ENCODE measurements around the gene CD109.

CD109 gene

DNA sequence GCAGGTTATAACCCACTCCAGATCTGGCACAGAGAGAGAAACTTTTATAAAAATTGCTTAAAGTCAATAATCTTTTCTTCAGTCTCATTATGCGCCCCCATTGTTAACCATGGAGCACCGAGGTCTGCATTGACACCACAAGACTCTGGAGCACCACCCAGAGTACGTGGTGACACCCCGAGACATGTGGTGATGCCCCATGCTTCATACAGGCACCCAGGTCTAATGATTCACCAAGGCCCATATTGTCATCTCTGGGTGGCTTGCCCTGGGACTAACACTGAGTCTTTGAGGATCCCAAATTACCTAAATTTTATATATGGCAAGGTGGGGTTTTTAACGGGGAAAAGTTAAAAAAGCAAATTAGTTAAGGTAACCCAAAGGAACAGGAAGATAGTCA is 31.1 kb downstream of the CD109 start:
- DNase-seq (ENCODE audit: low read depth, low spot score) = no peak

GRCh38 chr6:73728548-73729205 is 32.7 kb downstream of the CD109 start:
- no peak for DNase-seq (ENCODE audit: low read depth, low spot score)

DNA sequence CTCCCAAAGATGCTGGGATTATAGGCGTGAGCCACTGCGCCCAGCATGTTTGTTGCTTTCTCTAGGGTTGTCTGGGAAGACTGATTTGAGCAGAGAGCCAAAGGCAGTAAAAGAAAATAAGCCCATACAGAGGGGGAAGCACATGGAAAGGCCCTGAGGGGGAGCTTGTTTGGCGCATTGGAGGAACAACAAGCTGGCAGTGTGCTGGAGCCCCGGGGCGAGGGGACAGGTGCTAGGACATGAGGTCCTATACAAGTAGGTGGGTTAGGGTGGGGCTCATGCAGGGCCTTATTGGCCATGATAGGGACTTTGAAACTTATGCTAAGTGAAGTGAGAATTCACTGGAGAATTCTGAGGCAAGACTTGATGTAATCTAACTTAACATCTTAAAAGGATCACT is 35.3 kb downstream of the CD109 start:
- no peak for DNase-seq (ENCODE audit: low read depth, low spot score)

GRCh38 chr6:73732845-73733675 is 37.1 kb downstream of the CD109 start:
- DNase-seq (ENCODE audit: low read depth, low spot score) = peak; percentile 84

DNA sequence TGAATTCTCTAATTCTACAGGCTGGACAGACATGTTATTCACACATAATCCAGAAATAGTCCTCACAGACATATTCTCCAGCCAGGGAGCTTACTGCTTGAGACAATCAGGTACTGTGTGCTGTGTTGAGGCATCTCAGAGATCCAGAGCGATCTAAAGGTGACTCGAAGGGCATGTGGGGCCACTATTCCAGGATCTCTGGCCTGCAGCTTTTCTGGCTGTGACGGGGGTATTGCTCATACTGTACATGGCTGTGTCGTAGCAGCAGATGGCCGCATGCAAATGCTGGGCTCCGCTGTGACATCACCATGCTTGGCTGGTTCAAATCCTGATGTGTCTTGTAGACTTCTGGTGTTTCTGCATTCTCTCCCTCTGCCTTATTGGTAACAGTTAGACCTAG is 37.8 kb downstream of the CD109 start:
- DNase-seq (ENCODE audit: low read depth, low spot score) = no peak

GRCh38 chr6:73734832-73735453 is 38.9 kb downstream of the CD109 start:
- no peak for DNase-seq (ENCODE audit: low read depth, low spot score)

GRCh38 chr6:73738367-73739028 is 42.5 kb downstream of the CD109 start:
- DNase-seq (ENCODE audit: low read depth, low spot score) = peak; percentile 7

DNA sequence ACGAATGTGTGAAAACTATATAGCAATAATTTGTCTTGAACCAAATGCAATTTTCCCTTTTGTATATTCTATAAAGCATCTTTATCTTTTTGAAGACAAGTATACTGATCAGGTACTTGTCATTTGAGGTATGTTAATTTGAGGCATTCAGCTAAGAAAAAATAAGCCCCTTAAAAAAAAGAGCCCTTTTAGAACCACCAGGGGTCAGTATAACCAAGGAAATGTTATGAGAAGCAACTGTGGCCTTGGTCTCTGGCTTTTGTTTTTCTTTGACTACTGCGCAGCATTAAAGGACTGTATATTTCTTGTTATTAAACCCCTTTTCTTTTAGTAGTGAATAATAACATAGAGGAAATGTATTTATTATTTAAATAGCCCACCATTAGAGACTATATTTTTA is 43.1 kb downstream of the CD109 start:
- DNase-seq (ENCODE audit: low read depth, low spot score) = peak; percentile 82

DNA sequence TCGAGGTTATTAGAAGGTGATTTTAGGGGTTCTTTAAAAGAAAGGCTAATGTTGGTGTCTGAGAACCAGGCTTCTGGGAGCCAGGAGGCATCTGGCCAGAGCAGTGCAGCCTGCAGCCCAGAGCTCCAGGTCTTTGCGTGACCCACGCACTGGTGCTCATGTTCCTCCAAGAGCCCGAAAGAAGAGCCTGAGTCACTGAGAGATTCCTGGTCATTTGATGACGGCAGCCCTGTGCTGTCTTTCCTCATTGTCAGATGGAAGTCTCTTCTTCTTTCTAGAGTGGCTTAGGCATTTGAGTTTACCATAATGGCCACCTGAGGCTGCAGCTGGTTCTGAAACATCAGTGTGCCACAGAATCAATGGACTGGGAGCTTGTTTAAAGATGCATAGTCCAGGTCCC is 46.4 kb downstream of the CD109 start:
- DNase-seq (ENCODE audit: low read depth, low spot score) = no peak

DNA sequence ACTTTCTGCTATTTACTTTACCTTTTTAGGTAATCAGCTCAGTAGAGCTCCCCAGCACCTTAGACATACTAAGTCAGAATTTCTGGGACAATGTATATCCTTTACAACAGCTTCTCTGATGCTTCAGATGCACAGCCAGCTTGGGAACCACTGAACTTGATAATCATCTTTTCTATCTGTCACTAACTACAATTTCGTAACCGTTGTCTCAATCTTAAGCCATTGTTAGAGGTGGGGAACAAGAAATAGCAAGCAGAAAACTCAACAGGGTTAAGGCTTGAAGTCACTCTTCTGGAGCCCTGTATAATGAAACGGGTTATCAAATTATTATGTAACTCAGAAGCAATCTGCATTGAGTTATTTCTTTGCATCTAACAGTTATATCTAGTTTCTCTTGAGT is 47.1 kb downstream of the CD109 start:
- no peak for DNase-seq (ENCODE audit: low read depth, low spot score)

GRCh38 chr6:73743556-73743955 is 47.6 kb downstream of the CD109 start:
- peak; percentile 28 for DNase-seq (ENCODE audit: low read depth, low spot score)

GRCh38 chr6:73746787-73747186 is 50.8 kb downstream of the CD109 start:
- DNase-seq (ENCODE audit: low read depth, low spot score) = peak; percentile 53

- no peak for DNase-seq (ENCODE audit: low read depth, low spot score)
Measured at GRCh38 chr6:73747289-73747688, 51.3 kb downstream of the CD109 start.

DNA sequence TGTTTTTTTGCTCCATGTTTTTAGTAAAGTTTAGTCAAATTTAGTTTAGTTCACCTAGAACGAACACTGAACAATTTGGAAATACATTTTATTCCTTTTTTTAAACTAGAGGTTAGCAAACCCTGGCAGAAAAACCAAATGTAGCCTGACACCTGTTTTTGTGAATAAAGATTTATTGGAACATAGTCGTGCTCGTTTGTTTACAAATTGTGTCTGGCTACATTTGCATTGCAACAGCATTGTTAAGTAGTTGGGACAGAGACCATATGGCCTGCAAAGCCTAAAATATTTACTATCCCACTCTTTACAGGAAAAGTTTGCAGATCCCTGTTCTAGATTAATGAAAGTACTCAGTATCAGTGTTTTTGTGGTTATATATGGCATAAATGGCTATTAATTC is 56.9 kb downstream of the CD109 start:
- no peak for DNase-seq (ENCODE audit: low read depth, low spot score)

DNA sequence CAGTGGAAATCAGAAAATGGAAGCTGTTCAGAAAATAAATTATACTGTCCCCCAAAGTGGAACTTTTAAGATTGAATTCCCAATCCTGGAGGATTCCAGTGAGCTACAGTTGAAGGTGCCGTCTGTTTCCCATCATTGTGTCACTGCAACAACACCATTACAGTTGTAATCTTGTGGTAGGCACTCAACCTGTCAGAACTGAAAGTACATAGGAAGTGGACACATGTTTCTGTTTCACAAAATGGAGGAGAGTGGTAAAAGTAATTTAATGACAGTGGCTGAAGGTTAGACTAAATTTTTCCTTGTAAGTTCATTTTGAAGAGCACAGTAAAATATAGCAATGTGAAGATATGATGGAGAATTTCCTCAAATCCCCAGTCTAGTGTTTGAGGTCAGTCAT is 70.0 kb downstream of the CD109 start:
- no peak for DNase-seq (ENCODE audit: low read depth, low spot score)

- peak; percentile 31 for DNase-seq (ENCODE audit: low read depth, low spot score)
Measured at GRCh38 chr6:73768558-73768957, 72.6 kb downstream of the CD109 start.

- DNase-seq (ENCODE audit: low read depth, low spot score) = no peak
Measured at GRCh38 chr6:73769976-73770375, 74.0 kb downstream of the CD109 start.

- DNase-seq (ENCODE audit: low read depth, low spot score) = peak; percentile 74
Measured at GRCh38 chr6:73774311-73774774, 78.3 kb downstream of the CD109 start.

DNA sequence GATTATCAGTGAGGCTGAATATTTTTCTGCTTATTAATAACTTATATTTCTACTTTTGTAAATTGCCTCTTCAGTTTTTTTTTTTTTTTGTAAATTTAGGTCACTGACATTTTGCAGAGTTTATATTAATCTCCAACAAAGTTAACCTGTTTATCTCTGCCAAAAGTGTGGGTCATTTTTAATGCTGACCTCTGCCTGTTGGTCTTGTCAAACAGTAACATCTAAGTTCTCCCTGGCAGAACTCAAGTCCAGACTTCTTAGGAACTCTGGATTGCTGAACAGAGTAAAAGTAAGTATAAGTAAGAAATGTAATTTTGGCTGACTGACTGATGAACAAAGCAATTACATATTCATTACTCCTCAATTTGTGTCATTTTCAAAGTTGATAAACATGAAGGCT is 83.9 kb downstream of the CD109 start:
- no peak for DNase-seq (ENCODE audit: low read depth, low spot score)

DNA sequence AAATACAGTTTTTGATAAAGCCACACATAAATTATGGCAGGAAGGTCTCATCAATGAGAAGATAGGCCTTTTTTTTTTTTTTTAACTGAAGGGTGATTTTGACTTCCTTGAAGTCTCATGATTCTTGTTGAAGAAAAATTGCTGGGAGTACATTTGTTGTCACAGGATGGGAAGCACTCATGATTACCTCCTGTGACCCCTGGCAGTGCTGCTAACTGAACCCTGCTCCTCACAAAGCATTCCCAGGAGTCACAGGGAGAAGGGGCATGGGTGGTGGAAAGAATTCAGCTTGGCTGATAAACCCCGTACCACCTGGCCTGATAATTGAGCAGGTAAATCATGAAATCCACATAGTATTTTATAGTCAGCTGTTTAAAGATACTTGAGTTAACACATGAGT is 86.9 kb downstream of the CD109 start:
- no peak for DNase-seq (ENCODE audit: low read depth, low spot score)

DNA sequence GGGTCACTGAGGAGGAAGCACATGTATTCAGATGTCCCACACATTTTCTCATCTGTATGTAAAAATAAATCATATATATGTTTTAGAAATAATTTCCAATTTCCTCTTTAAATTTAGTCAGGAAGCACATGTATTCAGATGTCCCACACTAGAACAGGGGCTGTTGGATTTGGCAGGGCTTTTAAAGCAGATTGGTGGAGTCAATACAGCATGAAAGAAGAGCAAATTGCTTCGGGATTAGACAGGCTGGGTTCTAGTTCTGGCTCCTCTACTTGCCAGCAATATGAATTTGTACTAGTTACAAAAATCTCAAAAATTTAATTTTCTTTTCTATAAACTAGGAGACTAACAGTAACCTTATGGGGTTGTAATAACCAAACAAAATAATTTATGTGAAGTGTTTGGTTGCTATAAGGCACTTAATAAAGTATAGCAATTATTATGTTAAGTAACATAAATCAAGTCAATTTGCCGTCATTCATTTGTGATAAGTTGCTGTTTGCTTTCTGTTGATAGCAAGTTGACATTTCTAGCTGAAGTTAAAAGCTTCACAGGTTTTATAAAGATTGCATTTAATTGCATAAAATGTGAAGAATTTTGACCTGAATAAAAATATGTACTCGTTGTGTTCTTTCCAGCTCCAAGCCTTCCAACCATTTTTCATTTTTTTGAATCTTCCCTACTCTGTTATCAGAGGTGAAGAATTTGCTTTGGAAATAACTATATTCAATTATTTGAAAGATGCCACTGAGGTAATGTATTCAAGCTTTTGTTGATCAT is 88.9 kb downstream of the CD109 start:
- no peak for DNase-seq (ENCODE audit: low read depth, low spot score)

Measured in astrocyte of the hippocampus (primary cell).